ENCODE measurements around the gene CES4A. TPM values are rescaled to one million over a fixed set of nuclear protein-coding genes. Genes with fewer than 3 reads are reported as not detected.

Gene CES4A
- total and polyA plus RNA-seq, 2 of the 13 experiments (the other 11 are each of a cell fraction or from before 2014, with no cell fraction given), result 0.09 to 0.17 TPM

GRCh38 chr16:67030221-67030962, 42.0 kb downstream of the CES4A start (continued):
- TF ChIP-seq ZNF292 (CRISPR knock-in tag; IDR thresholded peaks at IDR 0.05; ENCODE audit: borderline replicate concordance, low read depth) (peak; percentile 45; the same call in 1 of the 2 replicates), HDAC1 (CRISPR knock-in tag; IDR thresholded peaks at IDR 0.05) (peak; percentile 1; the same call in 1 of the 2 replicates), BCLAF1 (IDR thresholded peaks at IDR 0.05) (no peak), ZFP90 (CRISPR knock-in tag; IDR thresholded peaks at IDR 0.05; ENCODE audit: borderline replicate concordance) (peak; percentile 16; the same call in 1 of the 2 replicates), HOXA7 (CRISPR knock-in tag; IDR thresholded peaks at IDR 0.05) (no peak), DZIP1 (CRISPR knock-in tag; IDR thresholded peaks at IDR 0.05) (no peak), REPIN1 (CRISPR knock-in tag; IDR thresholded peaks at IDR 0.05; ENCODE audit: borderline replicate concordance, low read depth) (0 out of 2 replicates have a peak, but pooled peaks have one; percentile 18), THRA (CRISPR knock-in tag; IDR thresholded peaks at IDR 0.05; ENCODE audit: borderline replicate concordance) (peak; percentile 74; the same call in 1 of the 2 replicates), ZNF576 (CRISPR knock-in tag; IDR thresholded peaks at IDR 0.05) (no peak), ZNF180 (CRISPR knock-in tag; IDR thresholded peaks at IDR 0.05; ENCODE audit: borderline replicate concordance, low read depth) (no peak), ZNF121 (CRISPR knock-in tag; IDR thresholded peaks at IDR 0.05) (peak; percentile 93), ZSCAN29 (CRISPR knock-in tag; conservative IDR thresholded peaks at IDR 0.05) (no peak), NR2F1 (CRISPR knock-in tag; IDR thresholded peaks at IDR 0.05) (0 out of 4 replicates have a peak, but pooled peaks have one; percentile 9 to 27), ZNF138 (CRISPR knock-in tag; IDR thresholded peaks at IDR 0.05; ENCODE audit: low read depth) (no peak), ZBTB7B (CRISPR knock-in tag; IDR thresholded peaks at IDR 0.05) (0 out of 2 replicates have a peak, but pooled peaks have one; percentile 5), TBP (CRISPR knock-in tag; IDR thresholded peaks at IDR 0.05) (no peak)
- TF ChIP-seq, protein P1, sequence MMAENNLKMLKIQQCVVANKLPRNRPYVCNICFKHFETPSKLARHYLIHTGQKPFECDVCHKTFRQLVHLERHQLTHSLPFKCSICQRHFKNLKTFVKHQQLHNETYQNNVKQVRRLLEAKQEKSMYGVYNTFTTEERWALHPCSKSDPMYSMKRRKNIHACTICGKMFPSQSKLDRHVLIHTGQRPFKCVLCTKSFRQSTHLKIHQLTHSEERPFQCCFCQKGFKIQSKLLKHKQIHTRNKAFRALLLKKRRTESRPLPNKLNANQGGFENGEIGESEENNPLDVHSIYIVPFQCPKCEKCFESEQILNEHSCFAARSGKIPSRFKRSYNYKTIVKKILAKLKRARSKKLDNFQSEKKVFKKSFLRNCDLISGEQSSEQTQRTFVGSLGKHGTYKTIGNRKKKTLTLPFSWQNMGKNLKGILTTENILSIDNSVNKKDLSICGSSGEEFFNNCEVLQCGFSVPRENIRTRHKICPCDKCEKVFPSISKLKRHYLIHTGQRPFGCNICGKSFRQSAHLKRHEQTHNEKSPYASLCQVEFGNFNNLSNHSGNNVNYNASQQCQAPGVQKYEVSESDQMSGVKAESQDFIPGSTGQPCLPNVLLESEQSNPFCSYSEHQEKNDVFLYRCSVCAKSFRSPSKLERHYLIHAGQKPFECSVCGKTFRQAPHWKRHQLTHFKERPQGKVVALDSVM (CRISPR knock-in tag; IDR thresholded peaks at IDR 0.05), result peak; percentile 15; the same call in 1 of the 2 replicates
